Hepatocyte (in vitro differentiated cells): ENCODE measurements around the gene NFE2.

Source experiments
- CTCF ChIP-seq: fragments of 200-600 bp; sonication (generic); IDR thresholded peaks from 2 replicates; pipeline ENCODE4 v1.5.1; 2016; ENCODE audit warnings: antibody characterized with exemption, mild to moderate bottlenecking; ENCODE audit not compliant: poor library complexity
- EZH2 ChIP-seq: fragments of 200-600 bp; sonication (generic); IDR thresholded peaks from 2 replicates; pipeline ENCODE4 v1.6.1; 2016; ENCODE audit warnings: antibody characterized with exemption, mild to moderate bottlenecking, borderline replicate concordance

- TF ChIP-seq CTCF (no peak), EZH2 (no peak)
Observed at GRCh38 chr12:54257332-54257731, 43.5 kb downstream of the NFE2 start.
